ENCODE results near the gene KLK1. TPM values are rescaled to one million over a fixed set of nuclear protein-coding genes. Genes with fewer than 3 reads are reported as not detected.
"Not testable (repeated sequence)": the region's sequence is repeated elsewhere in the genome, so short reads cannot be mapped to it uniquely, and the experiment has no call there.

KLK1 gene
- total RNA-seq, 1 experiment from 2014 or later = not detected

DNA sequence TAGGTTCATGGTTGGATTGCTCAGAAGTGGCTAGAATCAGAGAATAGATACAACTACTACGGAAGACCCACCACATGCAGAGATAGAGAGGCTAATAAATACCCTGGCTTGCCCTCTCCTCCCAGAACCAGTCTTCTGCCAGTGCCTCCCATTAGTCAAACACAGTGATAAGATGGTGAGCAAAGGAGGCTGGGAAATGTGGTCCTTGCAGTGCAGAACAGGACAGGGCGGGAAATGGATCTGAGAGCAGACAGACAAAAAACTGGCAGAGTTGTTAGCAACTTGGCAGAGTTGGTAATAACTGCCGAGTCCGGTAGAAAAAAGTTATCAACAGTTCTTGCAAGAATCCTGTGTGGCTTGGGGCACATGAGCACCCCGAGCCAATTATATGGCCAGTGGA is 8.7 kb downstream of the KLK1 start:
- Histone ChIP-seq H3K4me1 (replicated peaks; ENCODE audit: insufficient read depth) (no peaks in the 10 kb centered on the region), H3K27ac (no peak overlapping the region), H3K4me2 (no peak overlapping the region), H3K9me2 (ENCODE audit: insufficient read depth) (no peaks in the 10 kb centered on the region), H3K79me2 (ENCODE audit: low read depth) (no peaks in the 10 kb centered on the region), H3K27me3 (ENCODE audit: insufficient read depth, low read depth) (peaks cover 74% of the 10 kb centered on the region), H3K4me3 (no peak overlapping the region), H3F3A (ENCODE audit: insufficient read depth, low read depth) (no peaks in the 10 kb centered on the region), H2AFZ (no peak overlapping the region), H3K9me3 (ENCODE audit: insufficient read depth, low read depth) (no peaks in the 10 kb centered on the region), H4K20me1 (ENCODE audit: insufficient read depth) (no peaks in the 10 kb centered on the region), H3K36me3 (ENCODE audit: low read depth) (no peaks in the 10 kb centered on the region)
- intact Hi-C loops (cut with micrococcal nuclease; ENCODE audit: unreplicated experiment) = no loop called here
- DNase-seq = no peak
- POLR2A ChIA-PET (ENCODE audit: unreplicated experiment) = no interaction called here
- no TSS peak for BruUV-seq (replicated peaks)
- CTCF ChIA-PET = no interaction called here
- TF ChIP-seq EZH2 (IDR thresholded peaks at IDR 0.05; ENCODE audit: low read depth) = no peak
- TF ChIP-seq, protein P1, sequence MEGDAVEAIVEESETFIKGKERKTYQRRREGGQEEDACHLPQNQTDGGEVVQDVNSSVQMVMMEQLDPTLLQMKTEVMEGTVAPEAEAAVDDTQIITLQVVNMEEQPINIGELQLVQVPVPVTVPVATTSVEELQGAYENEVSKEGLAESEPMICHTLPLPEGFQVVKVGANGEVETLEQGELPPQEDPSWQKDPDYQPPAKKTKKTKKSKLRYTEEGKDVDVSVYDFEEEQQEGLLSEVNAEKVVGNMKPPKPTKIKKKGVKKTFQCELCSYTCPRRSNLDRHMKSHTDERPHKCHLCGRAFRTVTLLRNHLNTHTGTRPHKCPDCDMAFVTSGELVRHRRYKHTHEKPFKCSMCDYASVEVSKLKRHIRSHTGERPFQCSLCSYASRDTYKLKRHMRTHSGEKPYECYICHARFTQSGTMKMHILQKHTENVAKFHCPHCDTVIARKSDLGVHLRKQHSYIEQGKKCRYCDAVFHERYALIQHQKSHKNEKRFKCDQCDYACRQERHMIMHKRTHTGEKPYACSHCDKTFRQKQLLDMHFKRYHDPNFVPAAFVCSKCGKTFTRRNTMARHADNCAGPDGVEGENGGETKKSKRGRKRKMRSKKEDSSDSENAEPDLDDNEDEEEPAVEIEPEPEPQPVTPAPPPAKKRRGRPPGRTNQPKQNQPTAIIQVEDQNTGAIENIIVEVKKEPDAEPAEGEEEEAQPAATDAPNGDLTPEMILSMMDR (conservative IDR thresholded peaks at IDR 0.05) = no peak

DNA sequence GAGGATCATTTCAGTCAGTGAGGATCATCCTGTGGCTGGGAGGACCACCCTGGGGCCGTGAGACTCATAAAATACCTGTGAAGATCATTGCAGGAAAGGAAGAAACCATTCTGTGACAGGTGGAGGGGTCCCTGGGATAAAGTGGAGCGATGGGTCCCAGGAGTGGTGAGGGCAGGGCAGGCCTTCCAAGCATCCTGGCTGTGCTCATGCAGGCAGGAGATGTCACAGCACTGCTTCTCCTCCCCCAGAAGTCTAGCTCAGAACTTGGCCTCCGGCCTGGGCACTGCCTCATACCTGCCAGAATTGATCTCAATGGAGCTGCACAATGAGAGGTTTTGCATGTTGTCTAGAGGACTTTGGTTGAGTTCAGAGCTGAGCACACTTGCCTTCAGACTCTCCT is 11.1 kb downstream of the KLK1 start:
- Histone ChIP-seq H2AFZ (no peak overlapping the region), H3F3A (ENCODE audit: insufficient read depth, low read depth) (no peaks in the 10 kb centered on the region), H3K36me3 (ENCODE audit: low read depth) (no peaks in the 10 kb centered on the region), H3K9me2 (ENCODE audit: insufficient read depth) (no peaks in the 10 kb centered on the region), H3K27me3 (ENCODE audit: insufficient read depth, low read depth) (peaks cover 51% of the 10 kb centered on the region), H3K4me3 (no peak overlapping the region), H4K20me1 (ENCODE audit: insufficient read depth) (no peaks in the 10 kb centered on the region), H3K79me2 (ENCODE audit: low read depth) (no peaks in the 10 kb centered on the region), H3K4me2 (no peak overlapping the region), H3K27ac (no peak overlapping the region), H3K4me1 (replicated peaks; ENCODE audit: insufficient read depth) (no peaks in the 10 kb centered on the region), H3K9me3 (ENCODE audit: insufficient read depth, low read depth) (no peaks in the 10 kb centered on the region)
- DNase-seq = no peak
- ChIA-PET CTCF (no interaction called here), POLR2A (ENCODE audit: unreplicated experiment) (no interaction called here)
- intact Hi-C loops (cut with micrococcal nuclease; ENCODE audit: unreplicated experiment) = no loop called here
- no peak for TF ChIP-seq EZH2 (IDR thresholded peaks at IDR 0.05; ENCODE audit: low read depth)
- TF ChIP-seq, protein P1 (conservative IDR thresholded peaks at IDR 0.05) = no peak
- no TSS peak for BruUV-seq (replicated peaks)

DNA sequence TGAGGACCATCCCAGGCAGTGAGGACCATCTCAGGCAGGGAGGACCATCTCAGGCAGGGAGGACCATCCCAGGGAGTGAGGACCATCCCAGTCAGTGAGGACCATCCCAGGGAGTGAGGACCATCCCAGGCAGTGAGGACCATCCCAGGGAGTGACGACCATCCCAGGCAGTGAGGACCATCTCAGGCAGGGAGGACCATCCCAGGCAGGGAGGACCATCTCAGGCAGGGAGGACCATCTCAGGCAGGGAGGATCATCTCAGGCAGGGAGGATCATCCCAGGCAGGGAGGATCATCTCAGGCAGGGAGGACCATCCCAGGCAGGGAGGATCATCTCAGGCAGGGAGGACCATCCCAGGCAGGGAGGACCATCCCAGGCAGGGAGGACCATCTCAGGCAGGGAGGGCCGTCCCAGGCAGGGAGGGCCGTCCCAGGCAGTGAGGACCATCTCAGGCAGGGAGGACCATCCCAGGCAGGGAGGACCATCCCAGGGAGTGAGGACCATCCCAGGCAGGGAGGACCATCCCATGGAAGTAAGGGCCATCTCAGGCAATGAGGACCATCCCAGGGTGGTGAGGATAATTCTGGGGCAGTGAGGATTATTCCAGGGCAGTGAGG is 11.9 kb downstream of the KLK1 start:
- H3K27me3 ChIP-seq (ENCODE audit: insufficient read depth, low read depth) = peaks cover 44% of the 10 kb centered on the region
- H4K20me1 ChIP-seq (ENCODE audit: insufficient read depth); H2AFZ ChIP-seq; H3F3A ChIP-seq (ENCODE audit: insufficient read depth, low read depth); CTCF ChIA-PET; H3K9me2 ChIP-seq (ENCODE audit: insufficient read depth); BruUV-seq (replicated peaks); H3K4me1 ChIP-seq (replicated peaks; ENCODE audit: insufficient read depth); H3K79me2 ChIP-seq (ENCODE audit: low read depth); H3K9me3 ChIP-seq (ENCODE audit: insufficient read depth, low read depth); H3K4me3 ChIP-seq; H3K27ac ChIP-seq; H3K36me3 ChIP-seq (ENCODE audit: low read depth); intact Hi-C loops (cut with micrococcal nuclease; ENCODE audit: unreplicated experiment); DNase-seq; H3K4me2 ChIP-seq: not testable (repeated sequence)
- POLR2A ChIA-PET (ENCODE audit: unreplicated experiment) = interaction anchor here (0.7 kb wide), 1 partner anchor 28 kb away, joined by 3 read pairs; no protein-coding TSS in a partner anchor

DNA sequence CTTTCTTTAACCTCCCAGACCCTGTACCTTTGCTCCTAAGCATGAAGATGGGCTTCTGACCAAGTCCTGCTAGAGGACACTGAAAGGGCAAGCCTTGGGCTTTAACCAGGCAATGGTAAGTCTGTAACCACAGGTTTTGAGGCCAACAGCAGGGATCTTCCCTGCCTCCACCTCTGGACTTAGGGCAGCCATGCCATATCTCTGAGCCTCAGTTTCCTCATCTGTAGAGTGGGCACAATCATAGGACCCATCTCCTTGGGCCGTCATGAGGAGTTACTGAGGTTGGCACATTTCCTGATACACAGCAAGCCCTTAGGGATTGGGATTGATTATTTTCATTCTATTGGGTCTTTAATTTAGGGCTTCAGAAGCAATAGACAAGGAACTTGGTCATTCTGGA is 14.7 kb downstream of the KLK1 start:
- ChIA-PET POLR2A (ENCODE audit: unreplicated experiment) (no interaction called here), CTCF (no interaction called here)
- Histone ChIP-seq H3K4me2 (no peak overlapping the region), H3K4me3 (no peak overlapping the region), H3F3A (ENCODE audit: insufficient read depth, low read depth) (no peaks in the 10 kb centered on the region), H3K4me1 (replicated peaks; ENCODE audit: insufficient read depth) (peaks cover 5% of the 10 kb centered on the region; the same call in 1 of the 2 replicates), H2AFZ (no peak overlapping the region), H3K36me3 (ENCODE audit: low read depth) (no peaks in the 10 kb centered on the region), H3K27me3 (ENCODE audit: insufficient read depth, low read depth) (peaks cover 16% of the 10 kb centered on the region), H4K20me1 (ENCODE audit: insufficient read depth) (no peaks in the 10 kb centered on the region), H3K79me2 (ENCODE audit: low read depth) (peaks cover 6% of the 10 kb centered on the region), H3K27ac (no peak overlapping the region), H3K9me2 (ENCODE audit: insufficient read depth) (no peaks in the 10 kb centered on the region), H3K9me3 (ENCODE audit: insufficient read depth, low read depth) (no peaks in the 10 kb centered on the region)
- TF ChIP-seq, protein P1 (conservative IDR thresholded peaks at IDR 0.05) = no peak
- TF ChIP-seq EZH2 (IDR thresholded peaks at IDR 0.05; ENCODE audit: low read depth) = no peak
- no TSS peak for BruUV-seq (replicated peaks)
- DNase-seq = no peak
- intact Hi-C loops (cut with micrococcal nuclease; ENCODE audit: unreplicated experiment) = loop anchor here (10.0 kb wide), 1 partner anchor 206 kb away; the partner anchor contains the start of gene KLK10
